ENCODE measurements around the gene CGNL1.

The CGNL1 gene

DNA sequence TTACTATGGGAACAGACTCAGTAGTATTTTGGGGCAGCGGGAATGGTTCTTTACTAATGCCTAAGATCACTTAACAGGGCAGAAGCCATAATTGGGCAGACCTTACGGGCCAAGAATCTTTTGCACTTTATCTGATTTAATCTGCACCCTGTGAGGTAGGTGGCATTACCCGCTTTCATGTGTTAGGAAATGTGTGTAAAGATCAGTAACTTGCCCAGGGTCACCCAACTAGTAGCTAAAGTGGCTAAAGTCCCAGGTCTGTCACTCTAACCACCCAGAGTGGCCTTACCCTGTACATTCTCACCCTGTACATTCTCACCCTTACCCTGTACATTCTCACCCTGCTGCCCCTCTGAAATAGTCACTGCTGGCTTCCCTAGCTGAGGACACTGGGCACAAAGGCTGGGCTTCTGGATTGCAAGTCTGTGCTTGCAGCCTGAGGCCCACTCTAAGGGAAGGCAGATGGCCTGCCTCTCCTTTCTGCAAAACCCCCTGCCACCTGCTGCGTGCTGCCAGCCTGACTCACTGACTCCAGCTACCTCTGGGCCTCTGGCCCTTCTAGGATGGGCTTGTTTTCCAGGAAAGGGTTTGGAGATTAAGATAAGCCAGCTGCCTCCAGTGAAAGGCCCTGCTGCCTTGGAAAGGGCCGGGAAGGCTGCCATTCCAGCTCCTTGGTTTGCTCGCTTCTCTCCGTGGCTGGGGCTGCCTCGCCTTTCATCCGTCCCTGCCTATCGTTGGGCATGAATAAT lies 177.9 kb downstream of the CGNL1 start:
- intact Hi-C loops (cut with DNase I), result loop anchor here (10.0 kb wide), 1 partner anchor 631 kb away; no protein-coding TSS in a partner anchor

GRCh38 chr15:57554812-57555179 lies 178.5 kb downstream of the CGNL1 start:
- no peak for DNase-seq
- intact Hi-C loops (cut with DNase I), result loop anchor here (10.0 kb wide), 1 partner anchor 630 kb away; no protein-coding TSS in a partner anchor

More for the DNA sequence above, 177.9 kb downstream of the CGNL1 start:
- DNase-seq, result peak in 3 of 10 donors; percentile 30 to 86 (median 32)

GRCh38 chr15:57555270-57555669 lies 179.0 kb downstream of the CGNL1 start:
- intact Hi-C loops (cut with DNase I), result loop anchor here (10.0 kb wide), 1 partner anchor 630 kb away; no protein-coding TSS in a partner anchor
- no peak for DNase-seq

DNA sequence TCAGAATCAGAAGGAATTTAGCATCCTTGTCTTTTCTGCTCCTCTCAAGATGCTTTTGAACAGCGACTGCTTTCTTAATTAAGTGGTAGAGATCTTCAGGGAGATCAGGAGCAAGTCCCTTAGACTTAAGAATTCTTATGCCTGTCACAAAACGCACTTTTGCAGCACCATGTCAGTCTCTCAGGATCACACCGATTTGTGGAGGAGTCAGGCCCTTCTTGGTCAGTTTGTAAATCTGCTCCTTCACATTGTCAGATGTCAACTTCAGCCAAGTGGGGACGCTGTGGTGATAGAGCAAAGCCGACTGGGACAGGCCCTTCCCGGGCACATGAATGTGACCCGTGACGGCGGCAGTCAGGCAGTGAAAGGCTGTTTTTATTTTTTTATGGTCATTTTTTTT lies 179.7 kb downstream of the CGNL1 start:
- no peak for DNase-seq
- intact Hi-C loops (cut with DNase I), result loop anchor here (10.0 kb wide), 1 partner anchor 629 kb away; no protein-coding TSS in a partner anchor

DNA sequence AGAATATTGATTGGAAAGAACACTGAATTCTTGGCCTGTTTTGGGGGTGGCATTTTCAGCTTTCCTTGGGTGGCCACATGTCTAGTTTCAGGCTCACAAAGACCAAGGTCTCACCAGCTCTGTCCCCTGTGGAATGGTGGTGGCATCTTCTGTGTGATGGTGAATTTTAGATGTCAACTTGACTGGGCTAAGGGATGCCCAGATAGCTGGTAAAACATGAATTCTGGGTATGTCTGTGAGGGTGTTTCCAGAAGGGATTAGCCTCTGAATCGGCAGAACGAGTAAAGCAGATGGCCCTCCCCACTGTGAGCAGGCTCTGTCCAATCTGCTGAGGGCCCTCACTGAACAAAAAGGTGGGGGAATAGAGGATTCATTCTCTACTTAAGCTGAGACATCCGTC lies 181.0 kb downstream of the CGNL1 start:
- intact Hi-C loops (cut with DNase I), result loop anchor here (10.0 kb wide), 1 partner anchor 628 kb away; no protein-coding TSS in a partner anchor
- no peak for DNase-seq

- no peak for DNase-seq
- intact Hi-C loops (cut with DNase I), result loop anchor here (10.0 kb wide), 1 partner anchor 627 kb away; no protein-coding TSS in a partner anchor
These were observed 181.5 kb downstream of the CGNL1 start for GRCh38 chr15:57557810-57558209.

DNA sequence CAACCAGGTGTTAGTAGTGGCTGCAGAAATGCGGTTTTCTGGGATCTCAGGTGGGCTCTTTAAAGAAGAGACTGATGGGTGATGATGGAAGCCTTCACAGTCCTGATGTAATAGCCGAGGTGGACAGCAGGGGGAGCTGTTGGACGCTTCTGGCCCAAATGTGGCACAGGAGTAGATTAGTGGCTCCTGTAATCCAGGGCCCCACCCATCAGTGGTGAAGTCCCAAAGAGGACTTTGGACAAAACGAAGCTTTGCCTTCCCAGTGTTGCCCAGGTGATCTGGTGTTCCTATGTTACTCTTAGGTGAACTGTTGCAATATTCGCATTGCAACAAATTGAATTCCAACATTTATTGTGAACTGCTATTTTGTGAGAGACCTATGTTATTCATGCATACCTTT lies 183.6 kb downstream of the CGNL1 start:
- peak in 7 of 10 donors; percentile 21 to 91 (median 62) for DNase-seq
- intact Hi-C loops (cut with DNase I), result loop anchor here (5.0 to 10.0 kb wide), 3 partner anchors 77 to 625 kb away; partner anchors contain the start of gene ALDH1A2

DNA sequence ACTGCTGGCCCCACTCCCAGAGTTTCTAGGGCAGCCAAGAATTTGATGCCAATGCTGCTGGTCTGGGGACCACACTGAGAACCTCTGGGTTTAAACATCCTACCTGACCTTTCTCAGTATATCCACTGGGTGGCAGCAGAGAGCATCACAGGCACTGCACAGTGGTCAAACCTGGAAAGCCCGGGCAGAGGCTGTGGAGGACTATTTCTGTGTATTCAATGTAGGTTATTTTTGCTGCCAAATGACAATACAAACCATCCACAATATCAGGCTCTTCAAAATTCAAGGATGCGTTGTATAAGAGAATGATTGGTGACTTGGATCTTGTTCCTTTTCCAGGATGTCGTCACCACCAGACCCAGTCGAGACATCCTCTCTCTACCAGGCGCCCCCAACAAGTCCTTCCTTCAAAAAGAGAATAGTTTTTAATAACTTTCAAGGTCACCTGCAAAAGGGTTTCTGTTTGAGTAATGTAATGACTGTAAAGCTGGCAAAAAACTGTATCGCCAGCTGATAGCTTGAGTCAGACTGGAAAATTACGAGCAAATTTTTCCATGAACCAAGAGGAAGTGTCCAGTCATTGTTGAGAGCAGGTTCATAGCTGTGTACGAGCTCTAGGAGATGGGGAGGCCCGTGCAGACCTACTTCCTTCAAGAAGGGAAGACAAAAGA lies 184.9 kb downstream of the CGNL1 start:
- intact Hi-C loops (cut with DNase I), result loop anchor here (5.0 kb wide), 2 partner anchors 76 to 506 kb away; partner anchors contain the start of gene ALDH1A2
- DNase-seq, result peak in 7 of 10 donors; percentile 33 to 94 (median 68)

GRCh38 chr15:57562196-57562769 lies 186.0 kb downstream of the CGNL1 start:
- no peak for DNase-seq
- intact Hi-C loops (cut with DNase I), result loop anchor here (5.0 kb wide), 2 partner anchors 75 to 505 kb away; partner anchors contain the start of gene ALDH1A2

DNA sequence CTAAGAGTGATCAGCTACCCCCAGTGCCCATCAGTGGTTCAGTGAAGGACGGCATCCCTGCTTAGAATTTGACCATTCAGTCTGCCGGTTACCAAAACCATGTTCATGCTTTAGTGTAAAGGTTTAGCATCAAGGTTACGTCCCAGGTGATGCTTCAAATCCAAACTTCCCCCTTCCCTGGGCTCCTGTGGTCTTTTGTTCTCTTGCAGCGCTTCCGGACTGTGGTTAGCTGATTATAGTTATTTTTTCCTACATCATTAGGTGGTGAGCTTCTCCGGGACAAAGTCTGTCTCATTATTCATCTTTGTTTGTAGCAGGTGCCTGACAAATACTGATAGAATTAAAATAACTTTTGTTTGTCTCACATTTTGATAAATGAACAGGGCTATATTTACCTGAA lies 187.1 kb downstream of the CGNL1 start:
- intact Hi-C loops (cut with DNase I), result loop anchor here (5.0 kb wide), 2 partner anchors 74 to 504 kb away; partner anchors contain the start of gene ALDH1A2
- DNase-seq, result no peak

DNA sequence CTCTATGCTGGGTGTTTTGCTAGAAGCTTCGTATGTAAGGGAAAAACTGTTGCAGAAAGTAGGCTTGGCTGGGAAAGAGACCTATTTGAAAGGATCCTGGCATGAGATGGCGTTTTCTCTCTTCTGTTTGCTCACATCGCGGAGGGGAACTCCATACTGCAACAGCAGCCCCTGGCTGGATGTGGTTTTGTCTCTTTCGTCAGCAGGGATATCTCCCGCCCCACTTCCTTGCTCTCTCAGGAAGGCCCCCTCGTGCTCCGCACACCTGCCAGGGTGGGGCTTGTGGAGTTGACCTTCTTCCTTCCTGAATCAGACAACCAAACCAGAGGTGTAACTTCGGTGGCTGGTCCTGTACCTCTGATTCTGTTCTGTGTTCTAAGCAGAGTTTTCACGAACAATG lies 189.0 kb downstream of the CGNL1 start:
- no peak for DNase-seq
- intact Hi-C loops (cut with DNase I), result no loop called here

DNA sequence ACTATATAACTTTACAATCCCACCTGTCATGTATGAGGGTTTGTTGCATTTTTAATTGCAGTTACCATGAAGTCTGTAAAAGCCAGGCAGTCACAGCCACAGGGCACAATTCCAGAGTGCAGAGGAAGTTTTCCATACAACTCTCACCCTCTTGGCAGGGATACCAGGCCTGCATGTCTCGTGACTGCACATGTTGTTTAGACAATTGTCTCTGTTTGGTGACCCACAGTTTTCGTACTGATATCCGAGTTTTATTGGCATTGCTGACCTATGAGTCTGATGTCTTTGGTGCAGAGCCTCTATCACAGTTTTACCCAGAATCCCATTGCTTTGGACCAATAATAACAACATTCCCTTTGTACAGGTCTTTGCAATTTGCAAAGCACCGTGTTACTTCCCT lies 190.5 kb downstream of the CGNL1 start:
- intact Hi-C loops (cut with DNase I), result no loop called here
- DNase-seq, result no peak

DNA sequence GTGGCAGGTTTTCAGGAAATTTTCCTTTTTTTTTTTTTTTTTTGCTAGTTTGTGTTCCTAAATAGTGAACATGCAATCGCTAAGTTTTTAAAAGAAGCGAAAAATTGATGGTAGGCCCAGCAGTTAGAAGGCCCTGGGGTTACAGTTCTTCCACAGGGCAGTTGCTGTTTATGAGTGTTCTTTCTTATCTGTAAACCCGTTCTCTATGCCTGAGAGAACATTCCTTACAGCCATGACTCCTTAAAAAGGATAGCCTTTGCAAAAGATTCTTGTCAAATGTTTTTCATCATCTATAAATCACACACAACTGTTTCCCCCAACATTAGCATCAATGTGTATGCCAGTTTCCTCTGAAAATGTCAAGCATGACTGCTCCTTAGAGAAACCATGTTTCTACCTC lies 191.6 kb downstream of the CGNL1 start:
- DNase-seq, result no peak
- intact Hi-C loops (cut with DNase I), result no loop called here

GRCh38 chr15:57568299-57568698 lies 192.0 kb downstream of the CGNL1 start:
- no peak for DNase-seq
- intact Hi-C loops (cut with DNase I), result no loop called here

DNA sequence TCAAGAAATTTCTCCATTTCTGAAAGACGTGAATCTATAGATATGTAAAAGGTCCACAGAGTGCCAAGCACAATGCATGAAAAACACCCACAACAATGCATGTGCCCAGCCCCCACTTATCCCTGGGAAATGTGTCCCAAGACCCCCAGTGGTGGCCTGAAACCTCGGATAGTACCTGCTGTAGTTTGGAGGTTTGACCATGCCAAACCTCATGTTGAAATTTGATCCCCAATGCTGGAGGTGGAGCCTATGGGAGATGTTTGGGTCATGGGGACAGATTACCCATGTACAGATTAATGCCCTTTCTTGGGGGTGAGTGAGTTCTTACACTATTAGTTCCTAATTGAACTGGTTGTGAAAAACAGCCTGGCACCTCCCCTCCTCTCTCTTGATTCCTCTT lies 194.0 kb downstream of the CGNL1 start:
- intact Hi-C loops (cut with DNase I), result no loop called here
- DNase-seq, result no peak

DNA sequence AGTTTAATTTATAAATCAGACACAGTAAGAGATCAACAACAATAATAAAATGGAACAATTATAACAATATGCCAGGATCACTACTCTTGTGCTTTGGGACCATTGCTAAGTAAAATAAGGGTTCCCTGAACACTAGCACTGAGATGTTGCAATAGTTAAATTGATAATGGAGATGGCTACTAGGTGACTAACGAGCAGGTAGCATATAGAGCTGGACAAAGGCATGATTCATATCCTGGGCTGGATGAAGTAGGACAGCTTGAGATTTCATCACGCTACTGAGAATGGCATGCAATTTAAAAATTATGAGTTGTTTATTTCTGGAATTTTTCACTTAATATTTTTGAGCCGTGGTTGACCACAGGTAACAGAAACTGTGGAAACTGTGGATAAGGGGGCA lies 194.7 kb downstream of the CGNL1 start:
- intact Hi-C loops (cut with DNase I), result no loop called here
- no peak for DNase-seq

DNA sequence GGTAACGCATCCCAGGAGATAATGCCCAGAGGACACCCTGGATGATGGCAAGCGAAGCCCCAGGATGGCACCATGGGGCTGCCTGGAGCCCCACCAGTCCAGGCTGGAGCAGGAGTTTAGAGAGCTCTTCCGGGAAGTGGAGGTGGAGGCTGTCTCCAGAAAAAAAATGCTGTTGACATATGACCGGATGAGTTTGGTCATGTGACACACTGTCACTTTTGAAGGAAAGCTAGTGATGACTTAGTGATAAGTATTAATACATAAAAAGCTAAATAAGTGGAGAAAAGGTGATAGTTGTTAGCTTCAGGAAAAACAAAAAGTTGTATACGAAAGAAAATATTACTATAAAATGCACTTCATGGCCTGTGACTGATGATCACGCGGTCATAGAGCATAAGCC lies 195.4 kb downstream of the CGNL1 start:
- intact Hi-C loops (cut with DNase I), result no loop called here
- DNase-seq, result no peak

- intact Hi-C loops (cut with DNase I), result no loop called here
- DNase-seq, result no peak
These were observed 196.2 kb downstream of the CGNL1 start for GRCh38 chr15:57572468-57572867.

DNA sequence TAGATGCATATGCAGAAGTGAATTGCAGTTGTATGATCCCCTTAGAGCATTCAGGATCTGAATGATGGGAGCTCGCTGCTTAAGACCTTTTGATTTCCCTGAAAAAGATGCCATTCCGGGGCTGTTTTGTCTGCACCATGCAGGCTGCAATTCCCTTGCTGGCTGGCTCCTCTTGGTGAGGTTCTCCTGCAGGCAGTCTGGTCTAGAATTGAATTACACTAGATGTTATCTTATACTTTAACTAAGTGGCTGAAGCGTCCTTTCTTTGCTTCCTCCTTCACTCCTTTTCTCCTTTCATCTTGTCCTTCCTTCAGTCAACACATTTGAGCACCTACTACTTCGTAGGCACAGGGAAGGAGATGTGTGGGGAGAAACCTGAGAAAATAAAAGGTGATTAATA lies 196.8 kb downstream of the CGNL1 start:
- intact Hi-C loops (cut with DNase I), result no loop called here
- no peak for DNase-seq

DNA sequence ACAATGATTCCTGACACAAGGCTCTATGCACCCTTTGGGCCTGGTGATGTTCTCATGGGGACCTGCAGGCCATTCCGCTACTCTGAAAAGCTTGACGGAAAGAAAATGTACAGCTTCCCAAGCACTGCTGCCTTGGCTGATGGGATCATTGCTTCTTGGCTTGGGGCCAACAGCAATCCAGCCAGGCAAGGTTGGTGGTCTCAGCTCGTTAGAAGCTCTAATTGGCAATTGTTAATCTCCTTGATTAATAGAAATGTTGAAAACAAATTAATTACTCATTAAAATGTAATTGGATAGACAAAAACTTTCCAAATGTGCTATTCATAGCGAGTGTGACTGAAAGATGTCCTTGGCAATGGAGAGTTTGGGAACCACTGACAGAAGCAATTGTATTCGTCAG lies 199.1 kb downstream of the CGNL1 start:
- DNase-seq, result no peak
- intact Hi-C loops (cut with DNase I), result no loop called here

DNA sequence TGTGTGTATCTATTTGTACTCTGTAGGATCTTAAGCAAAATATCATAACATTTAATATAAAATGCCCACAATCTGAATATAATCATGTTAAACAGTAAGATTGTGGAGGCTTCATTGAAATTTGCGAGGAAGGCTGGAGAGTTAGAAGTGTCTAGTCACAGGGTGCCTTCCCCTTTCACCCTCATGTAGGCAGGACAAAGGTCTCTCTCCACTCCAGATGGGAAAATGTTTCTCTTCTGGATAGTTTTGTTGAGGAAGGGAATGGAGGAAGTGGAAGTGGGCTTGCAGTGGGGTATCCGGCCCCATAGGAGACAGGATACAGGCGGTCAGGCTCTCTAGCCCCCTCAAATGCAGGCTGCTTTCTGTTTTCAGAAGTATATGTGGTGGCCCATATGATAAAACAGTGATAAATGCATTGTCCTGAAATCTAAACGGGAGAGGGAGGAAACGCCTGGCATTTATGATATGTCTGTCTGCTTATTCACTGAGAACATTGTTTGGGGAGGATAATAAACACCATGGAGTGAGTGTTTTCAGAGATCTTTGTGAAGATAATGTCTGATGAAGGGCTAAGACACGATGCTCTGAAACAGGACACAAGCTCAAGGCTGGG lies 202.1 kb downstream of the CGNL1 start:
- no peak for DNase-seq
- intact Hi-C loops (cut with DNase I), result no loop called here
